HepG2 (cell line): ENCODE data around the gene COA7. TPM values are rescaled to one million over a fixed set of nuclear protein-coding genes. Genes with fewer than 3 reads are reported as not detected.

ENCODE experiments used
- ESRRA ChIP-seq: sonication (generic); formaldehyde crosslinking; IDR thresholded peaks from 2 replicates; pipeline ENCODE4 v1.5.1; 2020; ENCODE audit warnings: mild to moderate bottlenecking, low read depth, missing genetic modification reagents
- HOXA5 ChIP-seq: sonication (generic); formaldehyde crosslinking; IDR thresholded peaks from 2 replicates; pipeline ENCODE4 v1.4.0; 2020; ENCODE audit warnings: missing genetic modification reagents
- KLF6 ChIP-seq: IDR thresholded peaks from 2 replicates; pipeline ENCODE4 v1.8.0; 2016; ENCODE audit warnings: missing biosample characterization, missing genetic modification reagents
- LBX2 ChIP-seq: sonication (generic); formaldehyde crosslinking; IDR thresholded peaks from 2 replicates; pipeline ENCODE4 v1.5.0; 2020; ENCODE audit warnings: missing genetic modification reagents, mild to moderate bottlenecking, borderline replicate concordance
- POLR2AphosphoS5 ChIP-seq: IDR thresholded peaks from 2 replicates; pipeline ENCODE4 v1.6.1; 2012; ENCODE audit warnings: low read depth, low read length
- SP1 ChIP-seq, 2 experiments: fragments of 450-650 bp in 1 of 2; sonication (generic) in 1 of 2; formaldehyde crosslinking in 1 of 2; IDR thresholded peaks; 2 replicates each; pipeline versions ENCODE4 v1.4.0 to v1.6.1; 2016 to 2020; ENCODE audit warnings: missing genetic modification reagents in 1 of 2
- SP140L ChIP-seq: sonication (generic); formaldehyde crosslinking; IDR thresholded peaks from 2 replicates; pipeline ENCODE4 v1.4.0; 2020; ENCODE audit warnings: missing genetic modification reagents, borderline replicate concordance
- ZBTB1 ChIP-seq: sonication (generic); formaldehyde crosslinking; IDR thresholded peaks from 2 replicates; pipeline ENCODE4 v1.4.0; 2020; ENCODE audit warnings: missing genetic modification reagents, borderline replicate concordance
- ZFP36L1 ChIP-seq: sonication (generic); formaldehyde crosslinking; IDR thresholded peaks from 2 replicates; pipeline ENCODE4 v1.8.0; 2022; ENCODE audit warnings: mild to moderate bottlenecking, missing genetic modification reagents, moderate library complexity
- ZNF18 ChIP-seq: sonication (generic); formaldehyde crosslinking; IDR thresholded peaks from 2 replicates; pipeline ENCODE4 v1.8.0; 2022; ENCODE audit warnings: mild to moderate bottlenecking, missing genetic modification reagents; ENCODE audit not compliant: insufficient replicate concordance
- ZNF282 ChIP-seq: fragments of 450-650 bp; IDR thresholded peaks from 2 replicates; pipeline ENCODE4 v1.6.1; 2018; ENCODE audit not compliant: partially characterized antibody
- ZNF407 ChIP-seq: sonication (generic); formaldehyde crosslinking; IDR thresholded peaks from one replicate; pipeline ENCODE4 v1.5.1; 2020; ENCODE audit warnings: mild to moderate bottlenecking, missing genetic modification reagents; ENCODE audit errors: not compliant biosample characterization
- ZNF710 ChIP-seq: sonication (generic); formaldehyde crosslinking; IDR thresholded peaks from 2 replicates; pipeline ENCODE4 v1.5.0; 2020; ENCODE audit warnings: mild to moderate bottlenecking, missing genetic modification reagents, borderline replicate concordance
- ZNF768 ChIP-seq: sonication (generic); formaldehyde crosslinking; IDR thresholded peaks from 2 replicates; pipeline ENCODE4 v1.4.0; 2020; ENCODE audit warnings: missing genetic modification reagents
- polyA plus RNA-seq, 8 experiments: library from polyadenylated mRNA; depleted of rRNA in 3 of 8; stranded (reverse) in 7 of 8; unstranded in 1 of 8; fragments of >200 nt; fragmentation: Illumina TruSeq in 4 of 8; extraction: Trizol in 4 of 8; gene quantifications; 2 replicates each; pipeline versions ENCODE4 v1.2.1 to v1.2.3, GENCODE V29; 2011 to 2016; ENCODE audit warnings: low read depth in 4 of 8, missing spikeins in 1 of 8, mixed read lengths in 1 of 8; ENCODE audit not compliant: insufficient read depth in 1 of 8
- total RNA-seq, 5 experiments: library from RNA; depleted of rRNA; stranded (reverse); fragments of >200 nt; fragmentation: Illumina TruSeq; extraction: Trizol; gene quantifications; 2 replicates each; pipeline ENCODE4 v1.2.3, GENCODE V29; 2016; ENCODE audit warnings: low read depth in 1 of 5

COA7 gene
- total and polyA plus RNA-seq, 2 of the 13 experiments (the other 11 are each of a cell fraction or from before 2014, with no cell fraction given): 12.3 to 30.4 TPM

DNA sequence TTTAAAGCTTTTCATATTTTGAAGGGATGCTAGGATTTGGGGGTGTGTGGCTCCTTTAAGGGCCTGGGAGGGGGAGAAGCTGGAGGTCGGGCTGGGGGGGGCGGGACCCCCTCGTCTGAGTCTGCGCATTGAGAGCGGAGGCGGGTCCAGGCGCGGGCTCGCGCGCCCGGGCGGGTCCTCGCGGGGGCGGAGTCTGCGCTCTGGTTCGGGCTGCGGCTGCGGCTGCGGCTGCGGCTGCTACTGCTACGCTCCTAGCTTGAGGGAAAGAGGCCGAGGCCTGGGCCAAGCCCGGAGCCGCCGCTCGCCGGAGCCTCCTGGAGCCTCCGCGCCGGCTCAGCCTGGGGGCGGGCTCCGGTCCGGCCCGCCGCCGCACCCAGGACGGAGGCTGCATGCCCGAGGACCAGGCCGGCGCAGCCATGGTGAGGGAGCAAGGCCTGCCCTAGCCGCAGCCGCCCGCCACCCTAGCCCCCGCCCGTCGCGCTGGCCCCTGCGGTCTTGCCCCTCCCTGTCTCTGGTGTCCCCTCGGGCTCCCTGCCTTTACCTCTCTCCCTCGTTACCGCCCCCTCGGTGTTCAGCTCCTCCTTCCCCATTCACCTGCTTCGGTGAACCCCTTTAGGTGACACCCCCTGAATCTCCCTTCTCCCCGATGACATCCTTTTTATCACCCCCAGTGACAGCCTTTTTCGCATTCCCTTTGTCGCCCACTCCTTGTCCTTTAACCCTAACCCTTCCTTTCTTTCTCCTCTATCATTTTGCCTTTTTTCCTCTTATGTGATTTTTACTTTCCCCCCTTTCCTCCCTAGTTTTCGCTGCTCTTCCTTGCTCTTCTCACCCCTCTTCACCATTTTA is 28.3 kb upstream of the COA7 start, which contains the start of gene ZYG11B (continued):
- TF ChIP-seq ZNF407 (CRISPR knock-in tag): no peak
- peak; percentile 67; the same call in 1 of the 2 replicates for TF ChIP-seq LBX2 (CRISPR knock-in tag)
- TF ChIP-seq SP1 (IDR thresholded peaks at IDR 0.05): no peak
- peak; percentile 27; the same call in 1 of the 2 replicates for TF ChIP-seq SP1 (CRISPR knock-in tag; IDR thresholded peaks at IDR 0.05)
- TF ChIP-seq ZNF710 (CRISPR knock-in tag): 0 out of 2 replicates have a peak, but pooled peaks have one; percentile 18
- TF ChIP-seq ZFP36L1 (CRISPR knock-in tag): no peak
- no peak for TF ChIP-seq ZNF282
- peak; percentile 57 for TF ChIP-seq POLR2AphosphoS5
- 0 out of 2 replicates have a peak, but pooled peaks have one; percentile 42 for TF ChIP-seq ESRRA (CRISPR knock-in tag)
- no peak for TF ChIP-seq SP140L
- TF ChIP-seq ZNF768 (CRISPR knock-in tag): peak; percentile 53; the same call in 1 of the 2 replicates
- TF ChIP-seq KLF6 (CRISPR knock-in tag): no peak
- no peak for TF ChIP-seq ZNF18 (CRISPR knock-in tag)
- no peak for TF ChIP-seq ZBTB1 (CRISPR knock-in tag)
- peak; percentile 31; the same call in 1 of the 2 replicates for TF ChIP-seq HOXA5
